ENCODE results near the gene HSBP1L1. TPM values are rescaled to one million over a fixed set of nuclear protein-coding genes. Genes with fewer than 3 reads are reported as not detected.

The HSBP1L1 gene
- total and polyA plus RNA-seq, 2 of the 13 experiments (the other 11 are each of a cell fraction or from before 2014, with no cell fraction given) = 22.6 to 45.1 TPM

DNA sequence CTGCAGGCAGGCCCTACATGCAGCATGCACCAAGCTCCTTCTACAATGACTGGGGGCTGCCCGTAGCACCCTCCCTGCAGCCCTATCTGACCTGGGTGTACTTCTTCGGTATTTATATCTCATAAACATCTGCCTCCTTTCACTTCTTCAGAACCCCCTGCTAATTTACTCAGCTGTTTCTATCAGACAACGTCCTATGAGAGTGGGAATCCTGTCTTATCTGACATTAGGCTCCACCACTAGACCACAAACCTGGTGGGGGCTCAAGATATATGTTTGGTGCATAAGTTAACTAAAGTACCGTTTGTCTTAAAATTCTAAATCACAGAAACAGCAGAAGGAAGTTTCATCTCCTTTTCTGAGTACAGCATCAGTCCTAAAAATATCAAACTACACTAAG is 10.6 kb downstream of the HSBP1L1 start (continued):
- TF ChIP-seq TAF15 (IDR thresholded peaks at IDR 0.05; ENCODE audit: low read depth, low read length, poor library complexity, severe bottlenecking) = no peak
- TF ChIP-seq, protein P1, sequence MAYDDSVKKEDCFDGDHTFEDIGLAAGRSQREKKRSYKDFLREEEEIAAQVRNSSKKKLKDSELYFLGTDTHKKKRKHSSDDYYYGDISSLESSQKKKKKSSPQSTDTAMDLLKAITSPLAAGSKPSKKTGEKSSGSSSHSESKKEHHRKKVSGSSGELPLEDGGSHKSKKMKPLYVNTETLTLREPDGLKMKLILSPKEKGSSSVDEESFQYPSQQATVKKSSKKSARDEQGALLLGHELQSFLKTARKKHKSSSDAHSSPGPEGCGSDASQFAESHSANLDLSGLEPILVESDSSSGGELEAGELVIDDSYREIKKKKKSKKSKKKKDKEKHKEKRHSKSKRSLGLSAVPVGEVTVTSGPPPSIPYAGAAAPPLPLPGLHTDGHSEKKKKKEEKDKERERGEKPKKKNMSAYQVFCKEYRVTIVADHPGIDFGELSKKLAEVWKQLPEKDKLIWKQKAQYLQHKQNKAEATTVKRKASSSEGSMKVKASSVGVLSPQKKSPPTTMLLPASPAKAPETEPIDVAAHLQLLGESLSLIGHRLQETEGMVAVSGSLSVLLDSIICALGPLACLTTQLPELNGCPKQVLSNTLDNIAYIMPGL (CRISPR knock-in tag; IDR thresholded peaks at IDR 0.05; ENCODE audit: borderline replicate concordance in 1 of 2, low read depth in 1 of 2) = no peak
- TF ChIP-seq, protein P2, sequence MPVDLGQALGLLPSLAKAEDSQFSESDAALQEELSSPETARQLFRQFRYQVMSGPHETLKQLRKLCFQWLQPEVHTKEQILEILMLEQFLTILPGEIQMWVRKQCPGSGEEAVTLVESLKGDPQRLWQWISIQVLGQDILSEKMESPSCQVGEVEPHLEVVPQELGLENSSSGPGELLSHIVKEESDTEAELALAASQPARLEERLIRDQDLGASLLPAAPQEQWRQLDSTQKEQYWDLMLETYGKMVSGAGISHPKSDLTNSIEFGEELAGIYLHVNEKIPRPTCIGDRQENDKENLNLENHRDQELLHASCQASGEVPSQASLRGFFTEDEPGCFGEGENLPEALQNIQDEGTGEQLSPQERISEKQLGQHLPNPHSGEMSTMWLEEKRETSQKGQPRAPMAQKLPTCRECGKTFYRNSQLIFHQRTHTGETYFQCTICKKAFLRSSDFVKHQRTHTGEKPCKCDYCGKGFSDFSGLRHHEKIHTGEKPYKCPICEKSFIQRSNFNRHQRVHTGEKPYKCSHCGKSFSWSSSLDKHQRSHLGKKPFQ (CRISPR knock-in tag; IDR thresholded peaks at IDR 0.05; ENCODE audit: insufficient replicate concordance) = no peak
- TF ChIP-seq, protein P3, sequence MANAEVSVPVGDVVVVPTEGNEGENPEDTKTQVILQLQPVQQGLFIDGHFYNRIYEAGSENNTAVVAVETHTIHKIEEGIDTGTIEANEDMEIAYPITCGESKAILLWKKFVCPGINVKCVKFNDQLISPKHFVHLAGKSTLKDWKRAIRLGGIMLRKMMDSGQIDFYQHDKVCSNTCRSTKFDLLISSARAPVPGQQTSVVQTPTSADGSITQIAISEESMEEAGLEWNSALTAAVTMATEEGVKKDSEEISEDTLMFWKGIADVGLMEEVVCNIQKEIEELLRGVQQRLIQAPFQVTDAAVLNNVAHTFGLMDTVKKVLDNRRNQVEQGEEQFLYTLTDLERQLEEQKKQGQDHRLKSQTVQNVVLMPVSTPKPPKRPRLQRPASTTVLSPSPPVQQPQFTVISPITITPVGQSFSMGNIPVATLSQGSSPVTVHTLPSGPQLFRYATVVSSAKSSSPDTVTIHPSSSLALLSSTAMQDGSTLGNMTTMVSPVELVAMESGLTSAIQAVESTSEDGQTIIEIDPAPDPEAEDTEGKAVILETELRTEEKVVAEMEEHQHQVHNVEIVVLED (CRISPR knock-in tag; IDR thresholded peaks at IDR 0.05; ENCODE audit: borderline replicate concordance) = no peak
- TF ChIP-seq, protein P4, sequence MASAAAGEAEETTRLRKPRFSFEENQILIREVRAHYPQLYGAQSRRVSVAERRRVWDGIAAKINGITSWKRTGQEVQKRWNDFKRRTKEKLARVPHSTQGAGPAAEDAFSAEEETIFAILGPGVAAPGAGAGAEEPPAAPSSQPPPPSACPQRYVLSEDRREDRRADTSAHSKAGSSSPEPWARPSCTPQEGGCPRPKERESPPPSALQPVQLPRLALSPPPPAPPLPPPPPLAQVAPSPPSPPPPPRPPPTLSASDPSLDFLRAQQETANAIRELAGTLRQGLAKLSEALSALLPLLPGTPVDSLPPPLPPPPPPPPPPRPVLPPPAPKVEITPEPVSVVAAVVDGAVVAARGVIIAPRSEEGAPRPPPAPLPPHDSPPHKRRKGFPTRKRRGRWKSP (CRISPR knock-in tag; IDR thresholded peaks at IDR 0.05) = no peak
- TF ChIP-seq, protein P5, sequence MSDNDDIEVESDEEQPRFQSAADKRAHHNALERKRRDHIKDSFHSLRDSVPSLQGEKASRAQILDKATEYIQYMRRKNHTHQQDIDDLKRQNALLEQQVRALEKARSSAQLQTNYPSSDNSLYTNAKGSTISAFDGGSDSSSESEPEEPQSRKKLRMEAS (IDR thresholded peaks at IDR 0.05) = no peak

Data from HepG2 (cell line).